B cell (primary cell): Measurements from ENCODE around the gene CALD1. TPM values are rescaled to one million over a fixed set of nuclear protein-coding genes. Genes with fewer than 3 reads are reported as not detected.

Experiments
- ATAC-seq: fragments of 200-7000 bp; cut with Tn5 transposase; one replicate; pipeline ENCODE4 v1.10.0; 2021; ENCODE audit warnings: low read depth, mild to moderate bottlenecking, moderate number of reproducible peaks, moderate library complexity
- CTCF ChIA-PET: fragments of 350-600 bp; sonication (Branson Sonifier 250); formaldehyde crosslinking; loops from one replicate; lab custom pipeline; 2021; ENCODE audit warnings: antibody characterized with exemption, inconsistent platforms; lab: Charles Lee
- POLR2A ChIA-PET: fragments of 350-600 bp; sonication (Branson Sonifier 250); formaldehyde crosslinking; loops from one replicate; lab custom pipeline; 2021; ENCODE audit warnings: antibody characterized with exemption; lab: Charles Lee
- DNase-seq: peaks from one replicate; pipeline ENCODE4 v3.0.0; 2013
- H2AFZ ChIP-seq: 2 replicates; pipeline ENCODE4 v1.6.1; 2012; ENCODE audit warnings: mild to moderate bottlenecking, low read depth, low read length; ENCODE audit not compliant: insufficient read depth, poor library complexity, severe bottlenecking
- H3K27ac ChIP-seq, 2 donors: 1 replicate in 1 of 2; 2 replicates in 1 of 2; pipeline ENCODE4 v1.5.1; 2012 to 2013; ENCODE audit warnings: low read length in 2 of 2, mild to moderate bottlenecking in 2 of 2, moderate library complexity in 1 of 2
- H3K27me3 ChIP-seq, 4 experiments: fragments of 200-600 bp in 1 of 4; sonication (generic) in 1 of 4; replicated peaks in 1 of 4; 1 replicate in 2 of 4; 2 replicates in 2 of 4; pipeline versions ENCODE4 v1.6.1 to v1.7.0; 2013 to 2016; ENCODE audit warnings: low read length in 3 of 4, mild to moderate bottlenecking in 2 of 4, mixed read lengths in 1 of 4, moderate library complexity in 1 of 4; ENCODE audit not compliant: insufficient read depth in 4 of 4, control insufficient read depth in 3 of 4; ENCODE audit errors: control extremely low read depth in 1 of 4
- H3K36me3 ChIP-seq, 2 experiments: replicated peaks in 1 of 2; 1 replicate in 1 of 2; 2 replicates in 1 of 2; pipeline versions ENCODE4 v1.6.1 to v1.7.1; 2013; ENCODE audit warnings: low read length in 1 of 2; ENCODE audit not compliant: insufficient read depth in 2 of 2, control insufficient read depth in 1 of 2; ENCODE audit errors: control extremely low read depth in 1 of 2, extremely low read depth in 1 of 2
- H3K4me1 ChIP-seq, 2 donors: fragments of 200-600 bp in 1 of 2; sonication (generic) in 1 of 2; 1 replicate in 1 of 2; 2 replicates in 1 of 2; pipeline versions ENCODE4 v1.5.1 to v1.6.1; 2013 to 2017; ENCODE audit warnings: low read length in 2 of 2; ENCODE audit not compliant: control insufficient read depth in 2 of 2, insufficient read depth in 2 of 2
- H3K4me2 ChIP-seq: replicated peaks from 2 replicates; pipeline ENCODE3; 2012; ENCODE audit warnings: mild to moderate bottlenecking, low read depth, low read length; ENCODE audit not compliant: poor library complexity, severe bottlenecking
- H3K4me3 ChIP-seq, 5 experiments: fragments of 200-600 bp in 1 of 5; sonication (generic) in 1 of 5; 1 replicate in 3 of 5; 2 replicates in 2 of 5; pipeline versions ENCODE4 v1.5.1 to v1.7.0; 2011 to 2016; ENCODE audit warnings: low read length in 4 of 5, mild to moderate bottlenecking in 4 of 5, low read depth in 2 of 5, control low read depth in 1 of 5, moderate library complexity in 1 of 5; ENCODE audit not compliant: insufficient read depth in 1 of 5; ENCODE audit errors: control extremely low read depth in 1 of 5, extremely low read depth in 1 of 5
- H3K79me2 ChIP-seq: fragments of 200-600 bp; sonication (generic); one replicate; pipeline ENCODE4 v1.6.0; 2016; ENCODE audit warnings: low read length; ENCODE audit not compliant: control insufficient read depth, insufficient read depth
- H3K9ac ChIP-seq: fragments of 200-600 bp; sonication (generic); 2 replicates; pipeline ENCODE4 v1.6.1; 2017; ENCODE audit warnings: mild to moderate bottlenecking, low read length, moderate library complexity
- H3K9me3 ChIP-seq, 3 donors: one replicate each; pipeline versions ENCODE4 v1.6.1 to v1.7.1; 2013; ENCODE audit warnings: low read length in 2 of 3; ENCODE audit not compliant: control insufficient read depth in 2 of 3, insufficient read depth in 1 of 3; ENCODE audit errors: control extremely low read depth in 1 of 3
- H4K20me1 ChIP-seq: 2 replicates; pipeline ENCODE4 v1.6.0; 2012; ENCODE audit warnings: mild to moderate bottlenecking, low read length; ENCODE audit not compliant: insufficient read depth, control insufficient read depth, poor library complexity, severe bottlenecking
- H3K27ac Mint-ChIP-seq: one replicate; pipeline ENCODE4 v1.8.0; 2021; ENCODE audit warnings: mixed read lengths
- H3K27me3 Mint-ChIP-seq: one replicate; pipeline ENCODE4 v1.8.0; 2021; ENCODE audit warnings: mixed read lengths
- H3K4me1 Mint-ChIP-seq: one replicate; pipeline ENCODE4 v1.8.0; 2021; ENCODE audit warnings: mixed read lengths
- H3K4me3 Mint-ChIP-seq: one replicate; pipeline ENCODE4 v1.8.0; 2021; ENCODE audit warnings: mixed read lengths
- H3K9me3 Mint-ChIP-seq: one replicate; pipeline ENCODE4 v1.8.0; 2022; ENCODE audit warnings: mixed read lengths; ENCODE audit not compliant: insufficient read depth
- CTCF ChIP-seq: fragments of 200-600 bp; IDR thresholded peaks from one replicate; pipeline ENCODE4 v1.8.0; 2022; ENCODE audit warnings: antibody characterized with exemption, mild to moderate bottlenecking
- EZH2 ChIP-seq: IDR thresholded peaks from 2 replicates; pipeline ENCODE4 v1.6.1; 2012; ENCODE audit warnings: borderline replicate concordance, low read depth, mild to moderate bottlenecking, moderate library complexity, low read length; ENCODE audit not compliant: insufficient read depth, poor library complexity, severe bottlenecking
- WGBS: methylation state at CpG from one replicate; pipeline ENCODE4 v1.1.5; 2013; ENCODE audit warnings: missing lambda C conversion rate; ENCODE audit not compliant: insufficient coverage; 5-methylcytosine and 5-hydroxymethylcytosine counted together
- intact Hi-C: fragments of 100-400 bp; cut with micrococcal nuclease; formaldehyde crosslinking; loops from one replicate; pipeline ENCODE4 v1.10.0; 2022
- polyA plus RNA-seq: library from polyadenylated mRNA; depleted of rRNA; stranded (reverse); fragments of >200 nt; gene quantifications from 2 replicates; pipeline ENCODE4 v1.2.3, GENCODE V29; 2012
- total RNA-seq, 2 donors: library from RNA; stranded (reverse); fragments of 120-200 nt in 1 of 2; gene quantifications; 1 replicate in 1 of 2; 2 replicates in 1 of 2; pipeline versions ENCODE4 v1.2.3 to v1.2.4, GENCODE V29; 2013 to 2022

CALD1 gene
- total and polyA plus RNA-seq, 2 donors (not counting 1 experiment from before 2014, with no cell fraction given), result 0.18 to 0.69 TPM

- Histone ChIP-seq H3K27me3 (no peaks in the 10 kb centered on the region), H3K27ac (no peak overlapping the region), H3K9ac (no peak overlapping the region), H3K4me3 (peak overlapping the region in 1 of 5 experiments; percentile 5), H4K20me1 (no peaks in the 10 kb centered on the region), H3K9me3 (no peaks in the 10 kb centered on the region), H3K36me3 (no peaks in the 10 kb centered on the region), H3K79me2 (no peaks in the 10 kb centered on the region), H3K4me1 (no peaks in the 10 kb centered on the region), H2AFZ (peak overlapping the region; percentile 34), H3K4me2 (peak overlapping the region; percentile 3)
- ChIA-PET CTCF (no interaction called here), POLR2A (no interaction called here)
- ATAC-seq (no peak), DNase-seq (no peak)
- Mint-ChIP-seq H3K4me1 (peaks cover 4% of the 10 kb centered on the region), H3K27me3 (peaks cover 3% of the 10 kb centered on the region), H3K4me3 (peak overlapping the region; percentile 11), H3K27ac (no peak overlapping the region), H3K9me3 (no peaks in the 10 kb centered on the region)
- TF ChIP-seq CTCF, result no peak
- TF ChIP-seq EZH2, result no peak
- no CpG with 5 or more reads among the region's 4 CpGs for WGBS
- intact Hi-C loops, result no loop called here
Measured at GRCh38 chr7:134910968-134911367, 131.5 kb downstream of the CALD1 start.

- H3K4me3 ChIP-seq, result no peak overlapping the region
- no peaks in the 10 kb centered on the region for H3K36me3 ChIP-seq
- no peak overlapping the region for H3K9ac ChIP-seq
- DNase-seq (no peak), ATAC-seq (no peak)
- TF ChIP-seq CTCF, result no peak
- TF ChIP-seq EZH2, result no peak
- H3K9me3 ChIP-seq, result no peaks in the 10 kb centered on the region
- no peak overlapping the region for H3K27ac Mint-ChIP-seq
- no peaks in the 10 kb centered on the region for H3K27me3 ChIP-seq
- no peaks in the 10 kb centered on the region for H4K20me1 ChIP-seq
- H3K9me3 Mint-ChIP-seq, result no peaks in the 10 kb centered on the region
- ChIA-PET CTCF (no interaction called here), POLR2A (no interaction called here)
- no peaks in the 10 kb centered on the region for H3K4me1 Mint-ChIP-seq
- no peaks in the 10 kb centered on the region for H3K27me3 Mint-ChIP-seq
- no peak overlapping the region for H3K4me3 Mint-ChIP-seq
- 92% methylated on average over 2 of the region's 6 CpGs for WGBS
- H2AFZ ChIP-seq, result no peak overlapping the region
- H3K79me2 ChIP-seq, result no peaks in the 10 kb centered on the region
- intact Hi-C loops, result no loop called here
- H3K27ac ChIP-seq, result no peak overlapping the region
- H3K4me1 ChIP-seq, result no peaks in the 10 kb centered on the region
- no peak overlapping the region for H3K4me2 ChIP-seq
Measured at GRCh38 chr7:134916171-134916883, 136.9 kb downstream of the CALD1 start.
